A673 (cell line): ENCODE measurements around the gene RCAN3. TPM values are rescaled to one million over a fixed set of nuclear protein-coding genes. Genes with fewer than 3 reads are reported as not detected.
"Not testable (repeated sequence)": the region's sequence is repeated elsewhere in the genome, so short reads cannot be mapped to it uniquely, and the experiment has no call there.

Experiments used
- BruUV-seq: library from RNA; stranded (reverse); fragments of 400-500 nt; replicated peaks from 2 replicates; lab custom pipeline; 2021; lab: Mats Ljungman, UMichigan
- CTCF ChIA-PET: fragments of 300-600 bp; sonication (Branson Sonifier 250); formaldehyde crosslinking; loops from one replicate; lab custom pipeline; 2022; ENCODE audit warnings: antibody characterized with exemption; lab: Charles Lee
- POLR2A ChIA-PET: fragments of 300-600 bp; sonication (Branson Sonifier 250); formaldehyde crosslinking; loops from one replicate; lab custom pipeline; 2022; ENCODE audit warnings: antibody characterized with exemption; ENCODE audit not compliant: low non-redundant PET; lab: Charles Lee
- DNase-seq: peaks from one replicate; pipeline ENCODE4 v3.0.0-alpha.2; 2015; ENCODE audit warnings: low spot score
- H3K27ac ChIP-seq: fragments of 200-600 bp; sonication (generic); 2 replicates; pipeline ENCODE4 v1.5.1; 2016; ENCODE audit warnings: mixed run types, low read depth, mild to moderate bottlenecking, mixed read lengths, antibody characterized with exemption, low read length; ENCODE audit not compliant: poor library complexity, severe bottlenecking
- H3K27me3 ChIP-seq: fragments of 200-600 bp; sonication (generic); replicated peaks from 2 replicates; pipeline ENCODE4 v1.6.1; 2017; ENCODE audit warnings: mixed run types, low read depth, mild to moderate bottlenecking, mixed read lengths, antibody characterized with exemption, low read length; ENCODE audit not compliant: insufficient read depth, poor library complexity
- H3K36me3 ChIP-seq: fragments of 200-600 bp; sonication (generic); 2 replicates; pipeline ENCODE4 v1.6.1; 2016; ENCODE audit warnings: mixed run types, mild to moderate bottlenecking, mixed read lengths, antibody characterized with exemption, low read length; ENCODE audit not compliant: insufficient read depth, poor library complexity, severe bottlenecking
- H3K4me1 ChIP-seq: fragments of 200-600 bp; sonication (generic); 2 replicates; pipeline ENCODE4 v1.6.1; 2017; ENCODE audit warnings: mixed run types, mild to moderate bottlenecking, mixed read lengths, antibody characterized with exemption, low read length; ENCODE audit not compliant: insufficient read depth, poor library complexity, severe bottlenecking
- H3K4me3 ChIP-seq: fragments of 200-600 bp; sonication (generic); 2 replicates; pipeline ENCODE4 v1.5.1; 2016; ENCODE audit warnings: low read depth, mixed run types, mild to moderate bottlenecking, mixed read lengths, low read length; ENCODE audit not compliant: poor library complexity, severe bottlenecking
- H3K9me3 ChIP-seq: fragments of 200-600 bp; sonication (generic); 2 replicates; pipeline ENCODE4 v1.6.1; 2016; ENCODE audit warnings: mixed run types, low read depth, mild to moderate bottlenecking, mixed read lengths, antibody characterized with exemption, low read length; ENCODE audit not compliant: poor library complexity, severe bottlenecking
- EZH2 ChIP-seq: fragments of 200-600 bp; sonication (generic); IDR thresholded peaks from 2 replicates; pipeline ENCODE4 v1.6.1; 2017; ENCODE audit warnings: borderline replicate concordance, low read depth, mild to moderate bottlenecking, mixed read lengths, antibody characterized with exemption, low read length; ENCODE audit not compliant: poor library complexity, severe bottlenecking
- intact Hi-C: fragments of 100-400 bp; cut with micrococcal nuclease; formaldehyde crosslinking; loops from one replicate; pipeline ENCODE4 v1.10.0; 2022; ENCODE audit not compliant: unreplicated experiment
- total RNA-seq: library from RNA; stranded (reverse); gene quantifications from 2 replicates; pipeline ENCODE4 v1.2.3, GENCODE V29; 2021
- TF ChIP-seq, protein P1 (sequence below): fragments of 300-800, 200-600 bp; sonication (generic); conservative IDR thresholded peaks from 2 replicates; pipeline ENCODE4 v1.5.1; 2017; ENCODE audit warnings: low read depth, mild to moderate bottlenecking, antibody characterized with exemption, low read length, moderate library complexity, mixed read lengths

Gene RCAN3
- total RNA-seq, 1 experiment from 2014 or later, result 7.4 TPM

DNA sequence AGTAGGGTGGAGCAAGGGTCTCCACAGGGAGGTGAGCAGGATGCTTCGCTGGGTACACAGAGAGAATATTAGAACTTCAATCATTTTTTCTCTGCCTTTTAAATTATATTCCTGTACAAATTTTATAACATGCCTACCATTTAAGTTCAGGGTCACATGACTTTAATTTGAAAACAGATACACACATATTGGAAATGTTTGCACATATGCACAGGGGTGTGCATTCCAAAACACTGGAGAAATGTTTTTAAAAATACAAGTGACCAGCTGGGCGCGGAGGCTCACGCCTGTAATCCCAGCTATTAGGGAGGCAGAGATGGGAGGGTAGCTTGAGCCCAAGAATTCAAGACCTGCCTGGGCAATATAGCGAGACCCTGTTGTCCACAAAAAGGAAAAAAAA, 47.4 kb upstream of the RCAN3 start:
- no peaks in the 10 kb centered on the region for H3K9me3 ChIP-seq
- H3K36me3 ChIP-seq, result no peaks in the 10 kb centered on the region
- no peak for DNase-seq
- intact Hi-C loops, result no loop called here
- ChIA-PET POLR2A (interaction anchor here (0.7 kb wide), 1 partner anchor 21 kb away, joined by 4 read pairs; no protein-coding TSS in a partner anchor), CTCF (no interaction called here)
- no peaks in the 10 kb centered on the region for H3K27me3 ChIP-seq
- no TSS peak for BruUV-seq
- H3K4me1 ChIP-seq, result no peaks in the 10 kb centered on the region
- TF ChIP-seq, protein P1, sequence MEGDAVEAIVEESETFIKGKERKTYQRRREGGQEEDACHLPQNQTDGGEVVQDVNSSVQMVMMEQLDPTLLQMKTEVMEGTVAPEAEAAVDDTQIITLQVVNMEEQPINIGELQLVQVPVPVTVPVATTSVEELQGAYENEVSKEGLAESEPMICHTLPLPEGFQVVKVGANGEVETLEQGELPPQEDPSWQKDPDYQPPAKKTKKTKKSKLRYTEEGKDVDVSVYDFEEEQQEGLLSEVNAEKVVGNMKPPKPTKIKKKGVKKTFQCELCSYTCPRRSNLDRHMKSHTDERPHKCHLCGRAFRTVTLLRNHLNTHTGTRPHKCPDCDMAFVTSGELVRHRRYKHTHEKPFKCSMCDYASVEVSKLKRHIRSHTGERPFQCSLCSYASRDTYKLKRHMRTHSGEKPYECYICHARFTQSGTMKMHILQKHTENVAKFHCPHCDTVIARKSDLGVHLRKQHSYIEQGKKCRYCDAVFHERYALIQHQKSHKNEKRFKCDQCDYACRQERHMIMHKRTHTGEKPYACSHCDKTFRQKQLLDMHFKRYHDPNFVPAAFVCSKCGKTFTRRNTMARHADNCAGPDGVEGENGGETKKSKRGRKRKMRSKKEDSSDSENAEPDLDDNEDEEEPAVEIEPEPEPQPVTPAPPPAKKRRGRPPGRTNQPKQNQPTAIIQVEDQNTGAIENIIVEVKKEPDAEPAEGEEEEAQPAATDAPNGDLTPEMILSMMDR, result no peak
- no peak for TF ChIP-seq EZH2
- H3K27ac ChIP-seq, result no peak overlapping the region
- no peak overlapping the region for H3K4me3 ChIP-seq

DNA sequence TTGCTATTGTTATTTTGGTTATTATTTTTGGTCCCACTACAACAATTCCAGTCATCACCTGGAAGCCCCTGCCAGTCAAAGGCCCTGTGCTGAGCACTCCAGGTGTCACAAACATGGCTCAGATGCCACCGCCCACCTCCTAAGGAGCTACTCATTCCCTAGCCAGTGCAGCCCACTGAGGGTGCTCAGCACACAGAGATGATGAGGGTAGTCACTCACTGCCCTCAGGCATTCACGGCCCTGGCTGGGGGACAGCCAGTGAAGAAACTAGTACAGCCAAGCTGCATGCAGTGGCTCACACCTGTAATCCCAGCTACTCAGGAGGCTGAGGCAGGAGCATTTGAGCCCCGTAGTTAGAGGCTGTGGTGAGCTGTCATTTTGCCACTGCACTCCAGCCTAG, 44.8 kb upstream of the RCAN3 start:
- ChIA-PET POLR2A (no interaction called here), CTCF (no interaction called here)
- no peaks in the 10 kb centered on the region for H3K36me3 ChIP-seq
- no peaks in the 10 kb centered on the region for H3K27me3 ChIP-seq
- no peak for DNase-seq
- intact Hi-C loops, result no loop called here
- no peak overlapping the region for H3K4me3 ChIP-seq
- no peak overlapping the region for H3K27ac ChIP-seq
- BruUV-seq, result no TSS peak
- H3K9me3 ChIP-seq, result no peaks in the 10 kb centered on the region
- no peaks in the 10 kb centered on the region for H3K4me1 ChIP-seq
- TF ChIP-seq EZH2, result no peak
- TF ChIP-seq, protein P1, result no peak

DNA sequence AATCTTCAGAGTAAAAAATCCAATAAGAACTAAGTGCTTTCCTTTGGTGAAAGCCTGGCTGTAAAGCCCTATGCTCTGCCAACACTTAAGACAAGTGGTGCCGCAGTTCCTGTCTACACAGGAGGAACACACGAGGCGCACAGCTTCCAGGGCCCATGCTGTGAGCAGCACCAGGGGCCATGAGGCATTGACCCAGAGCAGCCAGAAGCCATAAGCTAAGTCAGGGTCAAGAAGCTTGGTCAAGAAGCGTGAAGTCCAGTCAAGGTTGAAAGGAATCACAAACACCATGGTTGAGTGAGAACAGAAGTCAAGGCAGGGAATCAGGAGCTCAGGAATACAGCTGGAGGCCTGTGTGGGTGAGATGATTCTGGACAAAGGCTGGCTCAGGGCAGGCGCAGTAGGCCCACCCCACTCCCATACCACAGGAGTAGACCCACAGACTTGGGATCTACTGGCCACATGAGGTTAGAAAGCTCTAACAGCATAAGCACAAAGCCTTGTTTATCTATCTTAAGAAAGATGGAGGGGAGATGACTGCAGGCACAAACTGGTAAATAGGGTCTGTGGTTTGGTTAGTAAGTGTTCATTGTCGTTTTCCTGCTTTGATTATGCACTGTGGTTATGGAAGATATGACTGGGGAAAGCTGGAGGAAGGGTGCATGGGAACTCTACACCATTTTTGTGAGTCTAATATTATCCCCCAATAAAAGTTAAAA, 42.9 kb upstream of the RCAN3 start:
- Histone ChIP-seq H3K27ac (no peak overlapping the region), H3K4me3 (no peak overlapping the region), H3K36me3 (no peaks in the 10 kb centered on the region), H3K9me3 (no peaks in the 10 kb centered on the region), H3K27me3 (no peaks in the 10 kb centered on the region), H3K4me1 (no peaks in the 10 kb centered on the region)
- CTCF ChIA-PET, result no interaction called here
- POLR2A ChIA-PET, result interaction anchor here (0.5 kb wide), 1 partner anchor 357 kb away, joined by 3 read pairs; no protein-coding TSS in a partner anchor
- DNase-seq, result no peak
- no peak for TF ChIP-seq EZH2
- TF ChIP-seq, protein P1, result no peak
- intact Hi-C loops, result no loop called here
- no TSS peak for BruUV-seq

DNA sequence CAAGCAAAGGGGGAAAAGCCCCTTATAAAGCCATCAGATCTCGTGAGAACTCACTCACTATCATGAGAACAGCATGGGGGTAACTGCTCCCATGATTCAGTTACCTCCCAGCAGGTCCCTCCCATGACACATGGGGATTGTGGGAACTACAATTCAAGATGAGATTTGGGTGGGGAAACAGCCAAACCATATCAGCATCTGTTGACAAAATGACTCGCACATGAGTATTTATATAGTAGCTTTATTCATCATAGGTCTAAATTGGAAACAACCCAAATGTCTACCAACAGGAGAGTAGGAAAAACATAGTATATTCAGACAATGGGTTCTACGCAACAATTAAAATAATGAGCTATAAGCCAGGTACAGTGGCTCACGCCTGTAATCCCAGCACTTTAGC, 40.5 kb upstream of the RCAN3 start:
- H3K4me3 ChIP-seq, H3K27me3 ChIP-seq, H3K27ac ChIP-seq, CTCF ChIA-PET, H3K4me1 ChIP-seq, intact Hi-C loops, POLR2A ChIA-PET, DNase-seq, BruUV-seq, H3K36me3 ChIP-seq, H3K9me3 ChIP-seq: not testable (repeated sequence)
